Stimulated activated CD8-positive, alpha-beta memory T cell treated with anti-CD3 and anti-CD28 coated beads, Interleukin-12 subunit alpha, Interleukin-12 subunit beta, amount 100 ng/mL, for 4 hours (primary cell): ENCODE results near the gene OR4F6.
"Not testable (repeated sequence)": the region's sequence is repeated elsewhere in the genome, so short reads cannot be mapped to it uniquely, and the experiment has no call there.

Experiments
- DNase-seq: peaks from one replicate; pipeline ENCODE4 v3.0.0-alpha.2; 2020; ENCODE audit warnings: low read depth

Gene OR4F6, protein sequence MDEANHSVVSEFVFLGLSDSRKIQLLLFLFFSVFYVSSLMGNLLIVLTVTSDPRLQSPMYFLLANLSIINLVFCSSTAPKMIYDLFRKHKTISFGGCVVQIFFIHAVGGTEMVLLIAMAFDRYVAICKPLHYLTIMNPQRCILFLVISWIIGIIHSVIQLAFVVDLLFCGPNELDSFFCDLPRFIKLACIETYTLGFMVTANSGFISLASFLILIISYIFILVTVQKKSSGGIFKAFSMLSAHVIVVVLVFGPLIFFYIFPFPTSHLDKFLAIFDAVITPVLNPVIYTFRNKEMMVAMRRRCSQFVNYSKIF

DNA sequence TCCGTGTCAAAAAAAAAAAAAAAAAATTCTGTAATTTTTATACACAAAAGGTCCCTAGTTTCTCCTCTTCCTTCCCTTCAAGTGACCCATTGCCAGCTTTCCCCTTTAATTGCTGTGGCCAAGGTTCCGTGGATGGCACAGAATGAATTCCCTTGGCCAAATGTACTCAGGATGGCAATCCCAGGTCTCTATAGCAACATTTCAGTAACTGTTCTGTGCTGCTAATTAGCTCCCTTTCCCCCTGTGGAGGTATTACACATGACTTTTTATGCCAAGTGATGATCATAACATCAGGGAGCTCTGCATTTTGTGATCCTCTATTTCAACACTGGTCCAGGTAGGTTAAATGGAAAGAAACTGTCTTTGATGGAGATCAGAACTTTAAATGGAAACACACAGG lies at the start of gene OR4F6:
Gene OR4F6 (plus strand): TSS at position 301 of the 400 bp plus-strand sequence. CDS start 2,211 bp downstream, outside the sequence.
- no peak for DNase-seq

DNA sequence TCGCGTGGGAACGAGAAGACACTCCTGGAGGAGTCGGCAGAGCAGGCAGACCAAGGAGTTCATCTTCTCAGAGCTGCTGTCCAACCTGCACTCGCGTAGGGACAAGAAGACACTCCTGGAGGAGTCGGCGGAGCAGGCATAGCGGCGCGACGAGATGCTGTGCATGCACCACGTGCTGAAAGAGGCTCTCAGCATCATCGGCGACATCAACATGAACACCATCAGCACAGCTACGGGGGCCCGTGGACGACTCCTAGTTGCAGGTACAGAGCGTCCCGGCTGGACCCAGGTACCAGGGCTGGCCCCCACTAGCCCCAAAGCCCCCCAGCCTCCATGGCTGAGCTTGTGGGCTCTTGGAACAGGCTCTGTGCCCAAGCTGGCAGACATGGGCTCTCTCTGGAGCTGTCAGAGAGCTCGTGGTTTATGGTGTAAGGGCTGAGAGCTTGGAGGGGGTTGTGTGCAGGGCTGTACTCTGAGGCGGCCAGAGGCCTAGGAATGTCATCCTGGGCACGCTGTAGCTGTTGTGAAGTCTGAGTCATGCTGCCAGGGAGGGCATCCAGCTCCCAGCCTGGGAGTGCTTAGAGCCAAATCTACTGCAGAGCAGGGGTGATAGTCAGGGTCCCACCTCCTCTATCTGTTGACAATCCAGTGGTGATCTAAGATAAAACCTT lies 38.5 kb upstream of the OR4F6 start:
- DNase-seq = not testable (repeated sequence)

DNA sequence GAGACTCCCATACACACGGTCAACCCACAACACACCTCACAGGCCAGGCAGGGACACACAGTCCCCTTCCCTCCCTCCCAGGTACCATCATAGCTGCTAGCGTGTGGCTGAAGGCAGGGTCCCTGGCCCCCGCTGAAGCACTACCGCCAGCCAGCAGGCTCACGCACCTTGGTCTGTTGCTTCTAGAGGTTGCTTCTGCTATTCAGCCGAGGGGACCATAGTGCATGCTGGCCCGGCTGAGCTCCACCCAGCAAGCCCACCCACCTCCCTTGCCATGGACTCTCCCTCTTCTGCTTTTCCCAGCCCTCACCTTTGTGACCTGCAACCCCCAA lies 38.0 kb upstream of the OR4F6 start:
- DNase-seq = not testable (repeated sequence)

DNA sequence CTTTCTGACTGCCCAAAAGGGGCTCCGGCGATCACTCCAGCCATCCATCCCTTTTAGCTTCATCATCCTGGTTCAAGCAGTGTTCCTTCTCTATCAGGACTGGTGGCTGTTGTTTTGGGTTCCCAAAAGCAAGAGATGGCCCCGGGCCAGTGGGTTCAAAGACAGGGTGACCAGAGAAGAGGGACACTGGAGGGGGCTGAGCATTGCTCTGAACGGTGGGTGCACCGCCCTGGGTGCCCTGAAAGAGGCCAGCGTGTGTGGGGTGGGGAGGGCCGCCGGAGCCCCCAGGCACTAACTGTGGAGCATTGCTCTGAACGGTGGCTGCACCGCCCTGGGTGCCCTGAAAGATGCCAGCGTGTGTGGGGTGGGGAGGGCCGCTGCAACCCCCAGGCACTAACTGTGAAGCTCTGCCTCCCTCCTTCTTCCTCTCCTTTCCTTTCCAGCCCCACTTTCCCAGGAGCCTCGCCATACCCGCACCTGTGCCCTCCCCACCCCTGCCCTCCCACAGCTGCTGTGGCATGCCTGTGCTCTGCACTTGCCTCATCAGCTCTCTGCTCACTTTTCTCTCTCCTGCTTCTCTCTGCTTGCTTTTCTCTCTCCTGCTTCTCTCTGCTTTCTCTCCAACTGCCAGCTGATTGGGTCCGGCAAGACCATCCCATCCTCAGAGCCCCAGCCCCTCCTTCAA lies 37.4 kb upstream of the OR4F6 start:
- DNase-seq = no peak

DNA sequence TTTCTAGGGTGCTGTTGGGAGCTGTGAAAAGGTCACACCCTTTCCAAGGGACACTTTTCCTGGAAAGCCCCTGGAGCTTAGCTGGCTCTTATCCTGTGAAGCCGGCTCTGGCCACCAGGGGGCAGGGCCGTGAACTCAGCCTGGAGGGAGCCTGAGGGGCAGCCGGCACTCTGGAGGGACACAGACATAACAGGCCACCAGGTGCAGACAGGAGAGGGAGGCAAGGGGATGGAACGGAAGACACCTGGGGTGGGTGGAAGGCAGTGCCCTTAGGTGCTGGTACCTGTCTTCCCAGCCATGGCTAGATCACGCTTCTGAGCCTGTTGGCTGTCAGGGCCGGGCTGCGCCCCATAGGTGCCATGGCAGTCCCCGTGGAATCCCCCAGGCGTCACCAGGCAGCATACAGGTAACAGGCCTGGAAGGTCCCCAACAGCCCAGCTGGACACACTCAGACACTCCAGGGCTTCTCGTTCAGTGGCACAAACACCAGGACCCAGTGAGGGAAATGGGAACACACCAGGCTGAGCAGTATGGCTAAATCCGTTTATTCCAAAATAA lies 36.1 kb upstream of the OR4F6 start:
- DNase-seq = not testable (repeated sequence)

DNA sequence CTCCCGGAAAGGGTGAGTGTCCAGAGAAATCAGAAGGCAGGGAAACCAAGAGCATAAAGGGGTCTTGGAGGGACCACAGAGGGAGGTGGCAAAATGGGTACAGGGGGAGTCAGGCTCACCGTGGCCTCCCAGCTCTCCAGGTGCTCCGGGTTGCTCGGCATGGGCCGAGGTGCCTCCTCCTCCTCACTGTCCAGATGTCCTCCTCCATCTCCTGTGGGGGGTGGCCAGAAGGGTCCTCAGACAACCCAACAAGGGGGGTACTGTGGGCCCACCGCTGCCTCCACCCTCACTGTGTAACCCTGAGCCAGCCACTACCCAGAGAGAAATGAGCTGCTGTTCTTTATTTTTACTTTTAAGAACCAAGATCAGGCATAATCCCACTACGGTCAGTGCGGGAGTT lies 30.4 kb upstream of the OR4F6 start:
- DNase-seq = no peak

DNA sequence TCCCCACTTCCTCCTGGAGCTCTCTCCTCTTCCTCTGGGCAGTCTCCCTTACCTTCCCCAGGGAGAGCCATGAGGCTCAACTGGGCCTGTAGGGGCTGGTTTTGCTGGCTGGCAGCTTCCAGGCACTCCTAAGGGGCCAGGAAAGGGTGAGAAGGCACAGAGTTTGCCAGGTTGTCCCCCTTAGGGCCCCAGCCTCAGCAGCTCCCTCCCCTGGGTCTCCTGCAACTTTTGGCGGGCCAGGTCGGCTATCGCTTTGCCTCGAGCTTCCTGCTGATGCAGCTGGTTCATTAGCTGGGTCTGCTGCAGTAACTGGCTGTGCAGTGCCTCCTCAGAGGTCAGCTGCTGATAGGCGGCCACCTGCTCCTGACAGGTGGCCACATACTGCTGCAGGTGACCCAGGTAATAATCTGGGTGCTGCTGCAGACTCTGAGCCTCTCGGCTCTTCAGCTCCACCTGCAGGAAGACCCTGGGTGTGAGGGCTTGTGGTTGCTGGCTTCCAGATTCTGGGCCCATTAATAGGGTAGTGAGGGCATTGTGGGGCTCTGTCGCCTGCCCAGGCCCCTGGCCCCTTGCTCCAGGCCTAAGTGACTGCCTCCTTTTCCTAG lies 29.7 kb upstream of the OR4F6 start:
- DNase-seq = no peak

DNA sequence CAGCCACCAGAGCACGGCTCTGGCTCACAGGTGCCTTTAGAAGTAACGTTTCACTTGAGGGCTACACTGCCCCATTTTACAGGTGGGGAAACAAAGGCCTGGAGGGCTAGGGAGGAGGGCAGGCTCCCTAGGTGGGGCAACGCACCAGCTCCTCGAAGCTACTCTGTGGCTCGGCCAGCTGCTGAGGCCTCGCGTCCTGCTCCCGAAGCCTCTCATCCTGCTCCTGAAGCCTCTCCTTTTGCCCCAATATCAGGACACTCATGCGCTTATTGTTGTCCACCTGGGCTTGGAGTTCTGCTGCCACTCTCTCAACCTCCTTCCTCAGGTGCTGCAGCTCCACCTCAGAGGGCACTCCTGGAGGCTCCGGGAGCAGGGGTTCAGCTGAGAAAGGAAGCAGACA lies 28.2 kb upstream of the OR4F6 start:
- DNase-seq = no peak

DNA sequence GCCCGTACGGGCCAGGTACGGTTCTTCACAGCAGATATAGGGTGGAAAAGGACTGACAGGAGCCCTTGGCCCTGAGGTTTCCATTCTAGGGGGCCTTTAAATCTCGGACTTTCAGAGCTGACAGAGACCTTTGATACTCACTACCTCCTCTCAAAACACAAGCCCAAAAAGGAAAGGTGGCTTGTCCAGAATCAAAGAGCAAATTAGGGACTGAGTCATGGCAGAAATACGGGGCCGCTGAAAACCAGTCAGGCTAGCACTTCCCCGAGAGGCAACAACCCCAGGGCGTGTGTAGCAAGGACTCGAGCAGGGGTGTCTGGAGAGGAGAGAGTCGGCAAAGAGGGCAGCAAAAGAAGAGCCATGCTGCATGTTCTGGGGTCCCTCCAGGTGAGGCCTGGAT lies 24.7 kb upstream of the OR4F6 start:
- not testable (repeated sequence) for DNase-seq

DNA sequence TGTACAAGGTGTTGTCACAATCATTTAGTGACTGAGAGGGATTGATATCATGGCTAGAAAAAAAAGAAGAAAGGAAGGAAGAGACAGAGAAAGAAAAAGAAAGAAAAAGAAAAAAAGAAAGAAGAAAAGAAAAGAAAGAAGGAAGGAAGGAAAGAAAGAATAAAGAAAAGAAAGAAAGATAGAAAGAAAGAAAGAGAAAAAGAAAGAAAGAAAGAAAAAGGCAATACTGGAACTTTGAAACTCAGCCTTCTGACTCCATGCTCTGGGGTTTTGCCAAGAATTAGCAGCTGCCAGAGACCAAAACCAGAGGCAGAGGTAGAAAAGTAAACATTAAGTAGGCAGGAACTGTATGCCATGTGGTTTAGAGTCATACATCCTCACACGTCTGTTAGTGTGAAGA lies 23.1 kb upstream of the OR4F6 start:
- not testable (repeated sequence) for DNase-seq

DNA sequence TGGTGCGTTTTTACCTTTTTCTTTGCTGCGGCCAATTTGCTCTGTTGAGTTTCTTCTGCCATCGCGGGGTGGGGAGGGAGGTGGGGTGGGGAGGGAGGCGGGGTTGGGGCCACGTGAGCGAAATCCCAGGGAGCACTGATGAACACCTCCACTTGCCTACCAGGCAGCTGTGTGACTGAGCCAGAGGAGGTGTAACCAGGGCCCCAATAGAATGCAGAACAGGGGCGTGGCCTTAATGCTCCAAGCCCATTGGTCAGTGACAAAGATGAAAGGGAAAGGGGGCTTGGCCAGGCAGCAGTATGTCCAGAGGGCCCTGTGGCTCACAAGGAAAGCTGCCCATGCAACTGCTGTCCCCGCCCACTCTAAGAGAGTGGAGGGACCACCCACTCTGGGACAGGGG lies 21.4 kb upstream of the OR4F6 start:
- DNase-seq = no peak

DNA sequence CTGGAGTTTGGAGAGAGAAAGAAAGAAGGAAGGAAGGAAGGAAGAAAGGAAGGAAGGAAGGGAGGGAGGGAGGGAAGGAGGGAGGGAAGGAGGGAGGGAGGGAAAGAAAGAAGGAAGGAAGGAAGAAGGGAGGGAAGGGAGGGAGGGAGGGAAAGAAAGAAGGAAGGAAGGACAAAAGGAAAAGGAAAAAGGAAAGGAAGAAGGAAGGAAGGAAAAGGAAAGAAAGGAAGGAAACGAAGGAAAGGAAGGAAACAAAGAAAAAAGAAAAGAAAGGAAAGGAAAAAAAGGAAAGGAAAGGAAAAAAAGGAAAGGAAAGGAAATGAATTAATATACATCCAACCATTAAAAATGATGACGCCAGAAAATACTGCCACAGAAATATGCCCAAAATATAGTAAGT lies 18.7 kb upstream of the OR4F6 start:
- DNase-seq = no peak

DNA sequence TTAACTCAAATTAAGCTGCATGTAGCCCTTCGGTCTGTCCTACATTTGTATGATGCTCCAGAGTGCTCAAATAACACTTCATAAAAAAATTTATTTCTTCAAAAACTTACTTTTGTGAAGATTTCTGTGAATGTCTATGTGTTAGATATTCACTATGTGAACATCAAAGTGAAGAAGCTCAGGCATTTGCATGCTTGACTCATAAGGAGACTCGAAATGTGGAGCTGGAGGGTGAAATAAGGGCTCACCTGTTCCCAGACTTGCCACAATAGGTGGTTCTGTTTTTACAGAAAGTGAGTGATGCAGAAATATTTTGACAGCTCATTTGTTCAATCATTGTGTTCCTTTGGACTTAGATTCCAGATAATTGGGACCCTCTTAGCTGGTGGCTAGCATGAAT lies 16.9 kb upstream of the OR4F6 start:
- DNase-seq = not testable (repeated sequence)

DNA sequence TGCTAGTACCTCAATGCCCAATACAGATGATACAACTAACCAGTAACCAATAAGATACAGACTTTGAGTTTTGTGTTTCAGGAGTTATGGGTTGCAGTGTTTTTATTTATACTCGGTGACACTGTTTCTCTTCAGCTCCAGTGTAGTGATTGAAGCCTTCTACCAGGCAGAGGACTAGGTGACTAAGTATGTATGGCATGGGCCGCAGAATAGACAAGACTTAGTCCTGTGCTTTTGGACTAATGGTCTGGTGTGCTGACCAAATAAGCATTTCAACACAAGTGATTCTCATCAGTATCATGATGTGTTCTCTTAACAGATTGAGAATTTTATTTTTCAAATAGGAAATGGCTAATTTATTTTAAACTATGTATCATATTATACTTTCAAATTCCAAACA lies 15.3 kb upstream of the OR4F6 start:
- DNase-seq = not testable (repeated sequence)

DNA sequence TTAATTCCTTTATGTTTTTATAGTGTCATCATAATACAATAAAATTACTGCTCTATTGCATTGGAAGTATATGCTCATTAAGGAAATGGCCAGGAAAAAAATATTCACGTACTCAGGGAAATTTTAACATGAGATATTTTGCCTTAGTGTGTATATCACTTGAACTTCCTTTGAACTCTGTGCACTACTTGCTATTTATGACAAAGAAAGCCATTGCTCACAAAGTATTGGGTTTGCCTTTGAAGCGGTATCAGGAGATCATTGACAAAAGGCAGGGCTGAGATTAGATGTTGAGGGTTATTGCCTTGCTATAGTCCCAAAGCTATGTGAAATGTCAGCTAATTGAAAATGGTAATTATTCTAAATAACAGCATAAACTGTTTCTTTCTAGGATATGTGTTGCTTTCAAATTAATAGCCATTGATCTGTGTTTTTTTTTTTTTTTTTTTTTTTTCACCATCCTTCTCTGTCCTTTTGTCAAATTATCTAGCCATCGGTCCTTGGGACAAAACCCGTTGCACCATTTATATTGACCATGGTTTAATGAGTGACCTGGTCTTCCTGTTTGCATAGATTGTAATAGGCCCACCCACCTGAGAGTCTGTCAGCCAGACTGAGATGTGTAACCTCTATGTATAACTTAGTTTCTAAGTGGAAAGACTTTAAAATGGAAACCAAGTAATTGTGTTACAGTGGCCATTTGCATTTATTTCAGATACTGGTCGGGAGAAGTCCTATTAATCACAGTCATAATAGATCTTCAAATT lies 14.6 kb upstream of the OR4F6 start:
- not testable (repeated sequence) for DNase-seq

DNA sequence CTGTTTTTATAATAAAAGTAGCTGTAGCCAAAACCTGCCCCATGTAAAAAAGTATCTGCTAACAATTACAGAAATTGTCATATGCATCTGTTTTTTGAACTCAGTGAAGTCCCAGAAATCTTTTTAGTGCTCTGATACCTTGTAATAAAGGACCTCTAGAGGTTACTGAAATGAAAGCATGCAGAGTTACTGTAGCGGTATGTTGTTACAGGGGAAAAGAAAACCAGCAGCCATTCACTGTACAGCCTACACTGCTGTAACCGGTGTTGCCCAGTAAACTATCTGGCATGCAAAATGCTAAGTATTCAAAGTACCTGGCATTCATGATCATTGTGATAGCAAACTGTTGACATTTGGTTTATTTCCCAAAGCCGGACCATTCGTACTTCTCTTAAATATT lies 12.6 kb upstream of the OR4F6 start:
- not testable (repeated sequence) for DNase-seq

DNA sequence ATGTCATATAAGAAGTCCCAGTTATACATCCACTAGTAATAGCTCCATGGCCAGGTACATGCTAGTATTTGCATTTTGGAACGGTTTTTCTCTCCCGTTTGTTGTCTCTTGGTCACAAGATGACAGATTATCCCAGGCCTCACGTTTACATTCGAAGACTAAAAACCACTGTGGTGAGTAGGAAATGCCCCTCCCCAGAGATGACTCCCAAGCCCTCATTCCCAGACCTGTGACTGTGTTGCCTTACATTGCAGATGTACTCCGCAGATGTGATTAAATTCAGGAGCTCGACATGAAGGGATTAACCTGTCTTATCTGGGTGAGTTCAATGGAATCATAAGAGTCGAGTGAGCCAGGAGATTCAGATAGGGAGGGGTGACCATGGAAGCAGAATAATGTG lies 9.3 kb upstream of the OR4F6 start:
- not testable (repeated sequence) for DNase-seq

DNA sequence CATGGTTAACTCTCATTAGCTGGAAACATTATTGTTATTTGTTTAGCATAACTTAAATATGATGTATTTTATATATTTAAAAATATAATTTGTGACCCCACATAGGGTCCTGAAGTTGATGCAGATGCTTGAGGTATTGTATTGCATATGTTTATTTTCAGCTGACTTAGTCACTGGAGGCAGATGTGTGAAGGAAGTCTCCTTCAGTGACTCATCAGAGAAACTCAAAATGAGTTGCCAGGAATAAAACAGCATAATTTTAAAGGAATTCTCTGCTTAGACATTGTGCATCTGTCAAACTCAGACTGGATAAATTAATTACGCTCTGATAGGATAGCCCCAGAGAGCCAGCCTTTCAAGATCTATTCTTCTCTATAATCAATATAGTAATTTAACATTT lies 7.9 kb upstream of the OR4F6 start:
- no peak for DNase-seq

DNA sequence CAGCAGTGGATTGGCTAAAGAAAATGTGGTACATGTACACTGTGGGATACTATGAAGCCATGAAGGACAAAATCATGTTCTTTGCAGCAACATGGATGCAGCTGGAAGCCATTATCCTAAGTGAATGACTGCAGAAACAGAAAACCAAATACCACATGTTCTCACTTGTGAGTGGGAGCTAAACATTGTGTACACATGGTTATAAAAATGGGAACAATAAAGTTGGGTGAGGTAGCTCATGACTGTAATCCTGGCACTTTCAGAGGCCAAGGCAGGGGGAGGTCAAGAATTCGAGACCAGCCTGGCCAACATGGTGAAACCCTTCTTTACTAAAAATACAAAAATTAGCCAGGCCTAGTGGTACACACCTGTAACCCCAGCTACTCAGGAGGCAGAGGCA lies 3.6 kb upstream of the OR4F6 start:
- no peak for DNase-seq

DNA sequence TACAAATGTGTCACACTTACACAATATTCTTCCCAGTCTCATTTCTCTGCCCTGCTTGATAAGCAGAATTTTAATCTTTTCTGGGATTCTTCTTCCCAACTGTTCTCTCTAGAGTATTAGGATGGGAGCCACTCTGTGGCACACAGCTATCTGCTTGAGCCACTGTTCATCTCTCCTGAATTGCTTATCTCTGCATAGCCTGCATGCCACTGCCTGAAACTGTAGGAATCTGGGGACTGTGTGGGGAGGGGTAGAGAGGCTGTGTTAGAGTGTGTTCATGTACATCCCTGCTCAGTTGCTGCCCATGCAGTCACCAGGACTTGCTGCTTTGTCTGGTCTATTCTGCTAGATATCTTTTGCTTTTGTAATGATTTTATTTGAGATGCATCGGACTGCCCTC lies 2.3 kb upstream of the OR4F6 start:
- no peak for DNase-seq

DNA sequence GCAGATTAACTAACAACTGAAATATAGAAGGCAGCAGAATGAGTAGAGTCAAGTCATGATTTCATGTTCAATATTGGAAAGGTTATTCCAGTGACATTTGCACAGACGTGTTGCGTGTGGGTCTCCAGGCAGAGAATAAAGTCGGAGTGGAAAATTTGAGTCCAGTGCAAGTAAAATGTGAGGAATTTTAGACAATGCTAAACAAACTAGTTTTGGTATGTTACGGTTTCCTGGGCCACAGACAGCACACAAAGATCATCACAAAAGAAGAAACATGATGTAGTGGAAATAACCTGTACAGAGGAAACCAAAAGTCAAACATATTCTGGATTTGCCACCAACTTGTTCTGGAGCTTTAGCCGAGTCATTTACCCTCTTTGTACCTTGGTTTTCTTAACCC lies 367 bp downstream of the OR4F6 start:
- DNase-seq = no peak

DNA sequence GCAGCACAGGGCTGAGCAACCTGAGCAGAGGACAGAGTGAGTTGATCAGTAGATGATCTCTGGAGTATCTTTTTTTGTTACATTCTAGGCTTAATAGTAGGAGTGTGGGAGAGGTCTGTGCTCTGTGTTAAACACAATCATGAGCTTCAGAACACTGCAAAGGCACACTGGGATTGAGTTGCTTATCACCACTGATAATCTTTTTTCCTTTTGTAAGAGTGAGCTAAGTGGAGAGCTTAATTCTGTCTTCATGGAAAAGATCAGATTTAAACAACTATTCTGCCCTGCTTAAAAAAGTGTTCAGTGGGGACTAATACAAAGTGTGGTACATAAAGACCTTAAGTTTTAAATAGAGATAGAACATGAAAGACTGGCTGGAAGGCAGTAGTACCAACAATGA lies 1.1 kb downstream of the OR4F6 start:
- no peak for DNase-seq
